Activated CD8-positive, alpha-beta T cell treated with anti-CD3 and anti-CD28 coated beads for 36 hours (primary cell): Measurements from ENCODE around the gene MBTPS1. TPM values are rescaled to one million over a fixed set of nuclear protein-coding genes. Genes with fewer than 3 reads are reported as not detected.

Source experiments
- ATAC-seq: fragments of 200-7000 bp; cut with Tn5 transposase; one replicate; pipeline ENCODE4 v1.10.0; 2021; ENCODE audit warnings: mild to moderate bottlenecking, moderate library complexity
- CTCF ChIA-PET: fragments of 350-600 bp; sonication (Branson Sonifier 250); formaldehyde crosslinking; loops from one replicate; lab custom pipeline; 2021; ENCODE audit warnings: antibody characterized with exemption; lab: Charles Lee
- POLR2A ChIA-PET: fragments of 350-600 bp; sonication (Branson Sonifier 250); formaldehyde crosslinking; loops from one replicate; lab custom pipeline; 2021; ENCODE audit warnings: antibody characterized with exemption; lab: Charles Lee
- DNase-seq: peaks from one replicate; pipeline ENCODE4 v3.0.0-alpha.2; 2020
- H3K27ac Mint-ChIP-seq: one replicate; pipeline ENCODE4 v1.8.0; 2021; ENCODE audit warnings: mild to moderate bottlenecking, mixed read lengths
- H3K27me3 Mint-ChIP-seq: one replicate; pipeline ENCODE4 v1.8.0; 2021; ENCODE audit warnings: mixed read lengths
- H3K36me3 Mint-ChIP-seq: one replicate; pipeline ENCODE4 v1.8.0; 2021; ENCODE audit warnings: low read depth, mixed read lengths
- H3K4me1 Mint-ChIP-seq: one replicate; pipeline ENCODE4 v1.8.0; 2021; ENCODE audit warnings: low read depth, mixed read lengths
- H3K4me3 Mint-ChIP-seq: one replicate; pipeline ENCODE4 v1.8.0; 2021; ENCODE audit warnings: mild to moderate bottlenecking, moderate library complexity, mixed read lengths
- H3K9me3 Mint-ChIP-seq: one replicate; pipeline ENCODE4 v1.8.0; 2021; ENCODE audit warnings: mixed read lengths
- CTCF ChIP-seq: fragments of 200-600 bp; IDR thresholded peaks from one replicate; pipeline ENCODE4 v1.8.0; 2022; ENCODE audit warnings: antibody characterized with exemption, mild to moderate bottlenecking
- intact Hi-C: fragments of 100-400 bp; cut with micrococcal nuclease; formaldehyde crosslinking; loops from one replicate; pipeline ENCODE4 v1.10.0; 2022
- total RNA-seq, 2 experiments: library from RNA; stranded (reverse); gene quantifications; one replicate each; pipeline ENCODE4 v1.2.3, GENCODE V29; 2021

The MBTPS1 gene
- total RNA-seq, 2 experiments from 2014 or later: 31.5 to 31.7 TPM

GRCh38 chr16:84049403-84050060, 67.2 kb downstream of the MBTPS1 start:
- Mint-ChIP-seq H3K27ac (no peak overlapping the region), H3K36me3 (peaks cover 15% of the 10 kb centered on the region), H3K9me3 (no peaks in the 10 kb centered on the region), H3K4me1 (no peaks in the 10 kb centered on the region), H3K27me3 (peaks cover 1% of the 10 kb centered on the region), H3K4me3 (no peak overlapping the region)
- intact Hi-C loops: no loop called here
- ATAC-seq (no peak), DNase-seq (no peak)
- ChIA-PET CTCF (no interaction called here), POLR2A (interaction anchor here (0.6 kb wide), 1 partner anchor 45 kb away, joined by 3 read pairs; no protein-coding TSS in a partner anchor)
- no peak for TF ChIP-seq CTCF

GRCh38 chr16:84048871-84049270, 67.9 kb downstream of the MBTPS1 start:
- ChIA-PET CTCF (no interaction called here), POLR2A (no interaction called here)
- H3K9me3 Mint-ChIP-seq: no peaks in the 10 kb centered on the region
- DNase-seq (no peak), ATAC-seq (no peak)
- H3K36me3 Mint-ChIP-seq: peaks cover 12% of the 10 kb centered on the region
- no peaks in the 10 kb centered on the region for H3K4me1 Mint-ChIP-seq
- TF ChIP-seq CTCF: no peak
- H3K27me3 Mint-ChIP-seq: peaks cover 6% of the 10 kb centered on the region
- H3K4me3 Mint-ChIP-seq: no peak overlapping the region
- no peak overlapping the region for H3K27ac Mint-ChIP-seq
- intact Hi-C loops: no loop called here

GRCh38 chr16:84048270-84048669, 68.5 kb downstream of the MBTPS1 start:
- Mint-ChIP-seq H3K9me3 (no peaks in the 10 kb centered on the region), H3K27me3 (peaks cover 12% of the 10 kb centered on the region), H3K4me3 (no peak overlapping the region), H3K4me1 (peaks cover 3% of the 10 kb centered on the region), H3K36me3 (peaks cover 9% of the 10 kb centered on the region), H3K27ac (no peak overlapping the region)
- no peak for TF ChIP-seq CTCF
- ATAC-seq (no peak), DNase-seq (peak; percentile 11)
- intact Hi-C loops: no loop called here
- CTCF ChIA-PET: no interaction called here
- POLR2A ChIA-PET: no interaction called here

GRCh38 chr16:84047626-84048025, 69.1 kb downstream of the MBTPS1 start:
- ATAC-seq (no peak), DNase-seq (no peak)
- Mint-ChIP-seq H3K4me1 (peaks cover 3% of the 10 kb centered on the region), H3K27ac (no peak overlapping the region), H3K36me3 (peaks cover 6% of the 10 kb centered on the region), H3K27me3 (peaks cover 13% of the 10 kb centered on the region), H3K4me3 (no peak overlapping the region), H3K9me3 (no peaks in the 10 kb centered on the region)
- CTCF ChIA-PET: no interaction called here
- no peak for TF ChIP-seq CTCF
- POLR2A ChIA-PET: no interaction called here
- intact Hi-C loops: no loop called here

- intact Hi-C loops: no loop called here
- Mint-ChIP-seq H3K9me3 (no peaks in the 10 kb centered on the region), H3K4me1 (peaks cover 3% of the 10 kb centered on the region), H3K4me3 (no peak overlapping the region), H3K36me3 (peaks cover 2% of the 10 kb centered on the region), H3K27me3 (peaks cover 17% of the 10 kb centered on the region), H3K27ac (no peak overlapping the region)
- ATAC-seq (no peak), DNase-seq (no peak)
- CTCF ChIA-PET: interaction anchor here (1.9 kb wide), 1 partner anchor 19 kb away, joined by 7 read pairs; no protein-coding TSS in a partner anchor
- POLR2A ChIA-PET: no interaction called here
- no peak for TF ChIP-seq CTCF
Measured at GRCh38 chr16:84047206-84047605, 69.5 kb downstream of the MBTPS1 start.
